GM12801 (cell line): ENCODE data around the gene CRELD2.

Experiments
- CTCF ChIP-seq: IDR thresholded peaks from one replicate; pipeline ENCODE4 v1.5.1; 2011; ENCODE audit warnings: control low read depth; ENCODE audit not compliant: insufficient read length; ENCODE audit errors: extremely low read depth

Gene CRELD2

GRCh38 chr22:49917974-49918910, at the start of gene CRELD2, which contains the start of gene ALG12:
CRELD2 (plus strand) TSS chr22:49918634; CDS start chr22:49918770, 136 bp downstream.
ALG12 (minus strand) TSS chr22:49918438; CDS start chr22:49913765, 4,673 bp downstream.
- TF ChIP-seq CTCF, result no peak

GRCh38 chr22:49869086-49869830, 49.2 kb upstream of the CRELD2 start:
- no peak for TF ChIP-seq CTCF

GRCh38 chr22:49869845-49870712, 48.4 kb upstream of the CRELD2 start:
- no peak for TF ChIP-seq CTCF

GRCh38 chr22:49871482-49871881, 47.0 kb upstream of the CRELD2 start:
- no peak for TF ChIP-seq CTCF

GRCh38 chr22:49872347-49872746, 46.1 kb upstream of the CRELD2 start:
- TF ChIP-seq CTCF, result no peak

GRCh38 chr22:49873228-49873940, 45.0 kb upstream of the CRELD2 start:
- no peak for TF ChIP-seq CTCF
